H9 (cell line): Measurements from ENCODE around the gene PARD3. TPM values are rescaled to one million over a fixed set of nuclear protein-coding genes. Genes with fewer than 3 reads are reported as not detected.

Source experiments
- DNase-seq: peaks from one replicate; pipeline ENCODE4 v3.0.0-alpha.2; 2017
- H2AFZ ChIP-seq: one replicate; pipeline ENCODE4 v1.6.1; 2013; ENCODE audit warnings: mild to moderate bottlenecking, low read length, control low read depth, moderate library complexity
- H2AK5ac ChIP-seq: 2 replicates; pipeline ENCODE4 v1.6.1; 2013; ENCODE audit warnings: low read length, control low read depth, mixed read lengths; ENCODE audit not compliant: insufficient read length
- H2BK120ac ChIP-seq: one replicate; pipeline ENCODE4 v1.6.1; 2013; ENCODE audit warnings: low read depth, mild to moderate bottlenecking, low read length, control low read depth, inconsistent platforms; ENCODE audit not compliant: poor library complexity, severe bottlenecking
- H2BK12ac ChIP-seq: 2 replicates; pipeline ENCODE4 v1.6.1; 2013; ENCODE audit warnings: low read length, control low read depth, mixed read lengths, low read depth; ENCODE audit not compliant: insufficient read length
- H2BK15ac ChIP-seq: 2 replicates; pipeline ENCODE4 v1.6.1; 2013; ENCODE audit warnings: low read depth, low read length, control low read depth
- H2BK20ac ChIP-seq: one replicate; pipeline ENCODE4 v1.6.1; 2013; ENCODE audit warnings: low read depth, mild to moderate bottlenecking, low read length, control low read depth, inconsistent platforms; ENCODE audit not compliant: poor library complexity, severe bottlenecking
- H2BK5ac ChIP-seq: 2 replicates; pipeline ENCODE4 v1.6.1; 2013; ENCODE audit warnings: low read length, control low read depth, mixed read lengths; ENCODE audit not compliant: insufficient read length
- H3K14ac ChIP-seq: 2 replicates; pipeline ENCODE4 v1.6.1; 2013; ENCODE audit warnings: low read length, control low read depth; ENCODE audit not compliant: insufficient read depth
- H3K18ac ChIP-seq: 2 replicates; pipeline ENCODE4 v1.6.1; 2013; ENCODE audit warnings: low read depth, mild to moderate bottlenecking, mixed read lengths, low read length, control low read depth; ENCODE audit not compliant: insufficient read length
- H3K23ac ChIP-seq: 2 replicates; pipeline ENCODE4 v1.6.1; 2013; ENCODE audit warnings: low read length, control low read depth, mixed read lengths, low read depth; ENCODE audit not compliant: insufficient read length
- H3K23me2 ChIP-seq: 2 replicates; pipeline ENCODE4 v1.6.1; 2013; ENCODE audit warnings: low read depth, mild to moderate bottlenecking, mixed read lengths, low read length, control low read depth; ENCODE audit not compliant: insufficient read length, poor library complexity, severe bottlenecking
- H3K27ac ChIP-seq: 2 replicates; pipeline ENCODE4 v1.5.1; 2013; ENCODE audit warnings: low read length, control low read depth, mixed read lengths, low read depth; ENCODE audit not compliant: insufficient read length
- H3K27me3 ChIP-seq: 2 replicates; pipeline ENCODE4 v1.6.1; 2013; ENCODE audit warnings: low read length, control low read depth, inconsistent platforms; ENCODE audit not compliant: insufficient read depth
- H3K4ac ChIP-seq: 2 replicates; pipeline ENCODE4 v1.6.1; 2013; ENCODE audit warnings: low read depth, mild to moderate bottlenecking, control low read depth, inconsistent platforms, low read length, moderate library complexity
- H3K4me1 ChIP-seq: 2 replicates; pipeline ENCODE4 v1.6.1; 2013; ENCODE audit warnings: low read length, control low read depth, inconsistent platforms; ENCODE audit not compliant: insufficient read depth
- H3K4me2 ChIP-seq: 2 replicates; pipeline ENCODE4 v1.6.1; 2013; ENCODE audit warnings: low read length, control low read depth, mixed read lengths; ENCODE audit not compliant: insufficient read length, insufficient read depth
- H3K56ac ChIP-seq: 2 replicates; pipeline ENCODE4 v1.6.1; 2013; ENCODE audit warnings: low read depth, mild to moderate bottlenecking, mixed read lengths, low read length, control low read depth; ENCODE audit not compliant: insufficient read length
- H3K79me1 ChIP-seq: 2 replicates; pipeline ENCODE4 v1.6.1; 2013; ENCODE audit warnings: low read depth, mild to moderate bottlenecking, moderate library complexity, low read length, control low read depth, inconsistent platforms; ENCODE audit not compliant: insufficient read depth, poor library complexity, severe bottlenecking
- H3K79me2 ChIP-seq: 2 replicates; pipeline ENCODE4 v1.6.1; 2013; ENCODE audit warnings: low read length, control low read depth, inconsistent platforms; ENCODE audit not compliant: insufficient read depth
- H3K9ac ChIP-seq: 2 replicates; pipeline ENCODE4 v1.6.1; 2013; ENCODE audit warnings: low read length, control low read depth, mixed read lengths; ENCODE audit not compliant: insufficient read length; ENCODE audit errors: extremely low read depth
- H3K9me3 ChIP-seq: one replicate; pipeline ENCODE4 v1.6.1; 2013; ENCODE audit warnings: low read depth, low read length, inconsistent platforms; ENCODE audit not compliant: control insufficient read depth
- H3T11ph ChIP-seq: one replicate; pipeline ENCODE4 v1.6.1; 2013; ENCODE audit warnings: mild to moderate bottlenecking, low read length, control low read depth, inconsistent platforms
- H4K20me1 ChIP-seq: one replicate; pipeline ENCODE4 v1.6.1; 2013; ENCODE audit not compliant: control insufficient read depth, insufficient read length, insufficient read depth
- H4K5ac ChIP-seq: 2 replicates; pipeline ENCODE4 v1.6.1; 2013; ENCODE audit warnings: low read depth, mild to moderate bottlenecking, mixed read lengths, low read length, control low read depth; ENCODE audit not compliant: insufficient read length
- H4K8ac ChIP-seq: replicated peaks from 2 replicates; pipeline ENCODE4 v1.6.1; 2013; ENCODE audit warnings: low read length, control low read depth, mixed read lengths, low read depth; ENCODE audit not compliant: insufficient read length
- H4K91ac ChIP-seq: 2 replicates; pipeline ENCODE4 v1.6.1; 2013; ENCODE audit warnings: low read depth, mild to moderate bottlenecking, moderate library complexity, mixed read lengths, low read length, control low read depth; ENCODE audit not compliant: insufficient read length
- H3K27ac Mint-ChIP-seq, 3 experiments: 2 replicates in 2 of 3; 3 replicates in 1 of 3; pipeline ENCODE4 v1.8.0; 2020 to 2021; ENCODE audit warnings: mixed read lengths in 3 of 3, mild to moderate bottlenecking in 1 of 3, moderate library complexity in 1 of 3
- H3K27me3 Mint-ChIP-seq: 2 replicates; pipeline ENCODE4 v1.8.0; 2021; ENCODE audit warnings: low read depth, mild to moderate bottlenecking, moderate library complexity, mixed read lengths
- H3K36me3 Mint-ChIP-seq, 3 experiments: 2 replicates in 2 of 3; 3 replicates in 1 of 3; pipeline ENCODE4 v1.8.0; 2020 to 2021; ENCODE audit warnings: low read depth in 3 of 3, mixed read lengths in 3 of 3; ENCODE audit not compliant: insufficient read depth in 1 of 3
- H3K4me1 Mint-ChIP-seq, 2 experiments: 2 replicates each; pipeline ENCODE4 v1.8.0; 2020; ENCODE audit warnings: mixed read lengths in 2 of 2
- H3K4me3 Mint-ChIP-seq, 2 experiments: 2 replicates in 1 of 2; 3 replicates in 1 of 2; pipeline ENCODE4 v1.8.0; 2020 to 2021; ENCODE audit warnings: mild to moderate bottlenecking in 2 of 2, mixed read lengths in 2 of 2, moderate library complexity in 1 of 2
- H3K9me3 Mint-ChIP-seq, 2 experiments: 2 replicates in 1 of 2; 3 replicates in 1 of 2; pipeline ENCODE4 v1.8.0; 2020; ENCODE audit warnings: mild to moderate bottlenecking in 2 of 2, mixed read lengths in 2 of 2, moderate library complexity in 1 of 2
- WGBS: extraction: QIAGEN DNeasy Blood & Tissue Kit; methylation state at CpG from one replicate; pipeline ENCODE4 v1.1.7; 2013; ENCODE audit warnings: missing lambda C conversion rate, low lambda C conversion rate, mixed read lengths; ENCODE audit not compliant: insufficient read length; ENCODE audit errors: extremely low coverage; 5-methylcytosine and 5-hydroxymethylcytosine counted together
- total RNA-seq: library from RNA; stranded (reverse); gene quantifications from 2 replicates; pipeline ENCODE4 v1.2.1, GENCODE V29; 2021
- TF ChIP-seq, protein P1 (sequence below): fragments of 200-600 bp; sonication (generic); conservative IDR thresholded peaks from 3 replicates; pipeline ENCODE4 v1.8.0; 2021; ENCODE audit warnings: antibody characterized with exemption, mild to moderate bottlenecking

Gene PARD3
- total RNA-seq, 1 experiment from 2014 or later: 44.7 TPM

DNA sequence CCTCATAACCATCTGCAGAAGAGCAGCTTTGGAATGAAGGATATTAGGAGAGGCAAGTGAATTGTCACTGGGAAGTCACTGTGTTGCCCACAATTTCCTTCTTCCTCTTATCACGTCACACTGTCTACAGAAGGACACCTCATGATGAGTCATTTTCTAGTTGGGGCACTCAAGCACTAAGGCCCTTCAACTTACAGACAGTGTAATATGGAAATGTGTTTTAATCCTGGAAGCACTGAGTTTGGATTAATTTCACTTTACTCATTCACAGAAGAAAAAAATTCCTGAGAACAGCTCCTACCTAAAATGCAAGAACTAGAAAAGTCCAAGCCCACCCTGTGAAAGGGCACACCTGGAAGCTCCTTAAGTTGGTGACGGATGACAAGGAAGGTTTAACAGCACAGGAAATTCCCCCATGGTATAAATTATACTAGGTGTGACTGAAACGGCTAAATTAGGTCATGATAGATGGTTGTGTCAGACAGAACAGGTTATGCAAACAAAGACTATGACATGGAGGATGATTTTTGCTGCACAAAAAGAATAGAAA is 56.6 kb downstream of the PARD3 start:
- H3K23ac ChIP-seq: no peak overlapping the region
- H3T11ph ChIP-seq: no peak overlapping the region
- H2BK12ac ChIP-seq: no peak overlapping the region
- no peak overlapping the region for H2BK15ac ChIP-seq
- H4K91ac ChIP-seq: no peak overlapping the region
- peaks cover 8% of the 10 kb centered on the region for H3K79me1 ChIP-seq
- no peaks in the 10 kb centered on the region for H4K20me1 ChIP-seq
- H3K18ac ChIP-seq: no peak overlapping the region
- H3K23me2 ChIP-seq: no peaks in the 10 kb centered on the region
- TF ChIP-seq, protein P1, sequence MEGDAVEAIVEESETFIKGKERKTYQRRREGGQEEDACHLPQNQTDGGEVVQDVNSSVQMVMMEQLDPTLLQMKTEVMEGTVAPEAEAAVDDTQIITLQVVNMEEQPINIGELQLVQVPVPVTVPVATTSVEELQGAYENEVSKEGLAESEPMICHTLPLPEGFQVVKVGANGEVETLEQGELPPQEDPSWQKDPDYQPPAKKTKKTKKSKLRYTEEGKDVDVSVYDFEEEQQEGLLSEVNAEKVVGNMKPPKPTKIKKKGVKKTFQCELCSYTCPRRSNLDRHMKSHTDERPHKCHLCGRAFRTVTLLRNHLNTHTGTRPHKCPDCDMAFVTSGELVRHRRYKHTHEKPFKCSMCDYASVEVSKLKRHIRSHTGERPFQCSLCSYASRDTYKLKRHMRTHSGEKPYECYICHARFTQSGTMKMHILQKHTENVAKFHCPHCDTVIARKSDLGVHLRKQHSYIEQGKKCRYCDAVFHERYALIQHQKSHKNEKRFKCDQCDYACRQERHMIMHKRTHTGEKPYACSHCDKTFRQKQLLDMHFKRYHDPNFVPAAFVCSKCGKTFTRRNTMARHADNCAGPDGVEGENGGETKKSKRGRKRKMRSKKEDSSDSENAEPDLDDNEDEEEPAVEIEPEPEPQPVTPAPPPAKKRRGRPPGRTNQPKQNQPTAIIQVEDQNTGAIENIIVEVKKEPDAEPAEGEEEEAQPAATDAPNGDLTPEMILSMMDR: no peak
- H3K79me2 ChIP-seq: peaks cover 11% of the 10 kb centered on the region; the same call in 1 of the 2 replicates
- DNase-seq: no peak
- no peak overlapping the region for H4K5ac ChIP-seq
- H3K4ac ChIP-seq: no peak overlapping the region
- Mint-ChIP-seq H3K27ac (peak overlapping the region in 1 of 3 experiments; percentile 12; a peak in 2 of 7 replicates), H3K36me3 (no peaks in the 10 kb centered on the region), H3K27me3 (no peaks in the 10 kb centered on the region), H3K4me3 (no peak overlapping the region), H3K9me3 (no peaks in the 10 kb centered on the region), H3K4me1 (peaks cover 11 to 15% of the 10 kb centered on the region in 2 experiments)
- no peak overlapping the region for H2AK5ac ChIP-seq
- H3K9ac ChIP-seq: no peak overlapping the region
- no peak overlapping the region for H3K27ac ChIP-seq
- H4K8ac ChIP-seq: no peak overlapping the region
- no peak overlapping the region for H3K4me2 ChIP-seq
- no peak overlapping the region for H2BK5ac ChIP-seq
- H3K14ac ChIP-seq: no peak overlapping the region
- no peaks in the 10 kb centered on the region; the same call in 1 of the 2 replicates for H3K4me1 ChIP-seq
- no CpG with 5 or more reads among the region's 3 CpGs for WGBS
- no peak overlapping the region for H2BK20ac ChIP-seq
- H2AFZ ChIP-seq: no peak overlapping the region
- H3K27me3 ChIP-seq: no peaks in the 10 kb centered on the region
- H2BK120ac ChIP-seq: no peak overlapping the region
- H3K9me3 ChIP-seq: no peaks in the 10 kb centered on the region
- H3K56ac ChIP-seq: no peak overlapping the region
